Superior temporal gyrus (tissue), 1 donor: Measurements from ENCODE around the gene OR7E24.
A peak's percentile ranks its signal among the peaks of the same experiment; 100 is the strongest.
"Not testable (repeated sequence)": the region's sequence is repeated elsewhere in the genome, so short reads cannot be mapped to it uniquely, and the experiment has no call there.

Experiments used
- DNase-seq: peaks from one replicate; pipeline ENCODE4 v3.0.0-alpha.2; 2016; ENCODE audit errors: extremely low spot score

The OR7E24 gene

GRCh38 chr19:9250630-9251029, at the start of gene OR7E24:
Gene OR7E24 (plus strand): TSS chr19:9250930. CDS start chr19:9251044, 114 bp downstream.
- DNase-seq = no peak

- peak; percentile 77 for DNase-seq
Observed at GRCh38 chr19:9205501-9206113, 45.1 kb upstream of the OR7E24 start.

- no peak for DNase-seq
Observed at GRCh38 chr19:9219489-9219888, 31.2 kb upstream of the OR7E24 start, which contains the start of gene OR7D4. Gene OR7D4 (minus strand): TSS chr19:9219589. CDS start chr19:9214837, 4,752 bp downstream.

GRCh38 chr19:9251236-9251635, 506 bp downstream of the OR7E24 start:
- no peak for DNase-seq

- DNase-seq = not testable (repeated sequence)
Observed at GRCh38 chr19:9283485-9283884, 32.8 kb downstream of the OR7E24 start.

GRCh38 chr19:9289231-9289884, 38.6 kb downstream of the OR7E24 start:
- DNase-seq = no peak

- DNase-seq = no peak
Observed at GRCh38 chr19:9295411-9295849, 44.7 kb downstream of the OR7E24 start.

GRCh38 chr19:9296336-9296735, 45.6 kb downstream of the OR7E24 start:
- no peak for DNase-seq
